ENCODE measurements around the gene CD63.

Gene CD63

DNA sequence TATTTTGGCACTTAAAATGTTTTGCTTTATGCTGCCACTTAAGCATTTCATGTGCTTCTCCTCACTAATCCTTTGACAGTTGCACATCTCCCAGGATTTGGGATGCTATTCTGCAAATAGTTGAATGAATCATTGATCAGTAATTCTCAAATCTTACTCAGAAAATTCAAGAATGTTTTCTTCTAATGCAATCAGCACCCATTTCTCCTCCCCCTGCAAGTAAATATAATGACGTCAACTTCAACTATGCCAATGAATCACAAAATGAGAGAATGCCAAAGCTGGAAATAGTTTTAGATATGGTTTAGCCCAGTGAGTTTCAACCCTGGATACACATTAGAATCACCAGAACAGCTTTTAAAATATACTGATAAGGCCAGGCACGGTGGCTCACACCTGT, 15.1 kb downstream of the CD63 start:
- Histone ChIP-seq H3K27me3 (ENCODE audit: insufficient read depth, low read length) (peaks cover 4% of the 10 kb centered on the region; the same call in 1 of the 2 replicates), H2AFZ (ENCODE audit: low read length) (no peak overlapping the region), H3K4me2 (ENCODE audit: low read length) (no peak overlapping the region), H3K27ac (ENCODE audit: low read depth, low read length, poor library complexity, severe bottlenecking) (no peak overlapping the region), H3K36me3 (ENCODE audit: insufficient read depth, low read length) (no peaks in the 10 kb centered on the region), H3K9ac (ENCODE audit: low read length) (no peak overlapping the region), H3F3A (ENCODE audit: insufficient read depth, low read length) (no peaks in the 10 kb centered on the region), H3K9me2 (ENCODE audit: low read depth, low read length) (no peaks in the 10 kb centered on the region), H3K79me2 (ENCODE audit: insufficient read depth, low read length) (no peaks in the 10 kb centered on the region), H3K9me3 (ENCODE audit: low read length) (no peaks in the 10 kb centered on the region), H3K4me1 (ENCODE audit: insufficient read depth, low read length, severe bottlenecking) (peaks cover 31% of the 10 kb centered on the region), H4K20me1 (ENCODE audit: insufficient read depth, low read length) (no peaks in the 10 kb centered on the region), H3K4me3 (ENCODE audit: low read depth, low read length, poor library complexity, severe bottlenecking) (no peak overlapping the region)
- TF ChIP-seq, protein P1, sequence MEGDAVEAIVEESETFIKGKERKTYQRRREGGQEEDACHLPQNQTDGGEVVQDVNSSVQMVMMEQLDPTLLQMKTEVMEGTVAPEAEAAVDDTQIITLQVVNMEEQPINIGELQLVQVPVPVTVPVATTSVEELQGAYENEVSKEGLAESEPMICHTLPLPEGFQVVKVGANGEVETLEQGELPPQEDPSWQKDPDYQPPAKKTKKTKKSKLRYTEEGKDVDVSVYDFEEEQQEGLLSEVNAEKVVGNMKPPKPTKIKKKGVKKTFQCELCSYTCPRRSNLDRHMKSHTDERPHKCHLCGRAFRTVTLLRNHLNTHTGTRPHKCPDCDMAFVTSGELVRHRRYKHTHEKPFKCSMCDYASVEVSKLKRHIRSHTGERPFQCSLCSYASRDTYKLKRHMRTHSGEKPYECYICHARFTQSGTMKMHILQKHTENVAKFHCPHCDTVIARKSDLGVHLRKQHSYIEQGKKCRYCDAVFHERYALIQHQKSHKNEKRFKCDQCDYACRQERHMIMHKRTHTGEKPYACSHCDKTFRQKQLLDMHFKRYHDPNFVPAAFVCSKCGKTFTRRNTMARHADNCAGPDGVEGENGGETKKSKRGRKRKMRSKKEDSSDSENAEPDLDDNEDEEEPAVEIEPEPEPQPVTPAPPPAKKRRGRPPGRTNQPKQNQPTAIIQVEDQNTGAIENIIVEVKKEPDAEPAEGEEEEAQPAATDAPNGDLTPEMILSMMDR (IDR thresholded peaks at IDR 0.05; ENCODE audit: low read length) = no peak
- no peak for TF ChIP-seq EZH2 (IDR thresholded peaks at IDR 0.05; ENCODE audit: borderline replicate concordance, low read length)

DNA sequence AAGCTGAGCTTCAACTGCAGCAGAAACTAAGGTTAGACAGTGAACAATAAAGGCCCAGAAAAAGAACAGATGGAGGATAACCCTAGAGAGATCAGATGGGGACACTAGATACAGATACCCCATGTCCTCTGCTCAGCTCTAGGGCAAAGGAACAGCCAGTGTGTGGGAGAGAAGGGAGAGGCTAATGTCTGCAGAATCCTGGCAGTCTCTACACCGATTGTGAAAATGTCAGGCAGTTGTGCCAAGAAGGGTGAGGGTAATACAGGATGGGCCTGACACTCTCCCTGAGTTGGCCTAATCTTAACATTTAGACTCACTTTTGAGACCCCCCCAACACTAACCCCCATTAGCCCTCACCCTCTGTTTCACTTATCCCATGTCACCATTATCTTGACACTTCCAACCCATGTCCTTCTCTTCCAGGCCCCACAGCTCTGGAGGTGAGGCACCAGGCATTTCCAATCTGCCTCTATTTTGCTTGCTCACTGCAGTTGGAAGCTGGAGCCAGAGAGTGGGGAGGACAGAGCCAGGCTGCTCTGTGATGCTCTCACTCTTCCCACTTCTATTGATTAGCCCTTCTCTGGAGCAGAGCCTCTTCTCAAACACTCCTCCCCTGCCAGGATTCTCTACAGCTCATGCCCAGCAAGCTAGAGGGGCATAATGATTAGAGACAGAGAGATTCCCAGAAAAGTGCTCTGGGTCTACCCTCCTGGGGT, 16.0 kb downstream of the CD63 start:
- Histone ChIP-seq H3K9me3 (ENCODE audit: low read length) (no peaks in the 10 kb centered on the region), H3K4me2 (ENCODE audit: low read length) (no peak overlapping the region), H4K20me1 (ENCODE audit: insufficient read depth, low read length) (no peaks in the 10 kb centered on the region), H3K36me3 (ENCODE audit: insufficient read depth, low read length) (no peaks in the 10 kb centered on the region), H3K27ac (ENCODE audit: low read depth, low read length, poor library complexity, severe bottlenecking) (no peak overlapping the region), H3K9me2 (ENCODE audit: low read depth, low read length) (no peaks in the 10 kb centered on the region), H3K4me1 (ENCODE audit: insufficient read depth, low read length, severe bottlenecking) (peaks cover 28% of the 10 kb centered on the region), H3F3A (ENCODE audit: insufficient read depth, low read length) (no peaks in the 10 kb centered on the region), H3K27me3 (ENCODE audit: insufficient read depth, low read length) (peaks cover 5% of the 10 kb centered on the region; the same call in 1 of the 2 replicates), H3K4me3 (ENCODE audit: low read depth, low read length, poor library complexity, severe bottlenecking) (no peak overlapping the region), H3K9ac (ENCODE audit: low read length) (no peak overlapping the region), H2AFZ (ENCODE audit: low read length) (no peak overlapping the region), H3K79me2 (ENCODE audit: insufficient read depth, low read length) (no peaks in the 10 kb centered on the region)
- TF ChIP-seq EZH2 (IDR thresholded peaks at IDR 0.05; ENCODE audit: borderline replicate concordance, low read length) = no peak
- TF ChIP-seq, protein P1 (IDR thresholded peaks at IDR 0.05; ENCODE audit: low read length) = no peak

DNA sequence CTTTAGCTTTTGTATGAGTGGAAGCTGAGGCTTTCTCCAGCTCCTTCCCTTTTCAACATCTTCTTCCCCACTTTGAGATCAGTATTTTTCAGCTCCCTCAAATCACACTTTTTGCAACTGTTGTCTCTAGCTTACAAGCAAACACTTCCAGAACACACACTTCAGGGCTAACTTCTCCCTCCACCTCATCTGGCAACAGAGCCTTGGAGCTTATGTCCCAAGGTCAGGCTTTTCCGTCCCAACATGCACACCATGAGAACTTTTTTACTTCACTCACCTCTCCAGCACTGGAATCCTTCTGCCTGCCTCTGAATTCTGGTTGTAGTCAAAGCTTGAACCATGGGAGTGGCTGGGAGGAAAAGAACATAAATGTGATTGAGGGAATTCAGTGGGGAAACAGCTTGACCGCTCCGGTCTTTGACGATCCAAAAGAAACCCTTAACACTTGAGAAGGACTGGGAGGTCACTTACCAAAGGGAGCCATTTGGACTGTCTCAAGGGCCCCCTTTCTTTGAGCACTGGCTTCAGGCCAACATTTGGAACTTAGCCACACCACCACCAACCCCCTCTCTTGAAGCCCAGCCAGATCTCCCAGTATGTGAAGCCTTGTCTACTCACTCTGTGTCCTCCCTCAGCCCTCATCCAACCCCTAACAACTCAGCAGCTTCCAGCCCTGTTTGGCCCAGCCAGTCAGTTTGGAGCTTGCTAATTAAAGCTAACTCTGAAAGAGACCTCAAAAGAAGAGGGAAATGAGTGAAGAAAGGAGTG, 16.8 kb downstream of the CD63 start:
- no peak overlapping the region for H2AFZ ChIP-seq (ENCODE audit: low read length)
- no peaks in the 10 kb centered on the region for H3K9me2 ChIP-seq (ENCODE audit: low read depth, low read length)
- peaks cover 20% of the 10 kb centered on the region for H3K4me1 ChIP-seq (ENCODE audit: insufficient read depth, low read length, severe bottlenecking)
- H3K27me3 ChIP-seq (ENCODE audit: insufficient read depth, low read length) = peaks cover 9% of the 10 kb centered on the region
- no peaks in the 10 kb centered on the region for H3F3A ChIP-seq (ENCODE audit: insufficient read depth, low read length)
- no peak overlapping the region for H3K27ac ChIP-seq (ENCODE audit: low read depth, low read length, poor library complexity, severe bottlenecking)
- H3K9me3 ChIP-seq (ENCODE audit: low read length) = no peaks in the 10 kb centered on the region
- no peaks in the 10 kb centered on the region for H3K79me2 ChIP-seq (ENCODE audit: insufficient read depth, low read length)
- H3K4me3 ChIP-seq (ENCODE audit: low read depth, low read length, poor library complexity, severe bottlenecking) = no peak overlapping the region
- no peaks in the 10 kb centered on the region for H3K36me3 ChIP-seq (ENCODE audit: insufficient read depth, low read length)
- H3K4me2 ChIP-seq (ENCODE audit: low read length) = no peak overlapping the region
- H4K20me1 ChIP-seq (ENCODE audit: insufficient read depth, low read length) = no peaks in the 10 kb centered on the region
- H3K9ac ChIP-seq (ENCODE audit: low read length) = no peak overlapping the region
- TF ChIP-seq, protein P1 (IDR thresholded peaks at IDR 0.05; ENCODE audit: low read length) = no peak
- TF ChIP-seq EZH2 (IDR thresholded peaks at IDR 0.05; ENCODE audit: borderline replicate concordance, low read length) = no peak
